OCI-LY7 (cell line): ENCODE results near the gene SFTPD. TPM values are rescaled to one million over a fixed set of nuclear protein-coding genes. Genes with fewer than 3 reads are reported as not detected.

ENCODE experiments used
- BruUV-seq: library from RNA; stranded (reverse); fragments of 400-500 nt; replicated peaks from 2 replicates; lab custom pipeline; 2021; lab: Mats Ljungman, UMichigan
- CTCF ChIA-PET: fragments of 300-600 bp; sonication (Branson Sonifier 250); formaldehyde crosslinking; loops from one replicate; lab custom pipeline; 2022; ENCODE audit warnings: antibody characterized with exemption; ENCODE audit not compliant: unreplicated experiment; lab: Charles Lee
- POLR2A ChIA-PET: fragments of 300-600 bp; sonication (Branson Sonifier 250); formaldehyde crosslinking; loops from one replicate; lab custom pipeline; 2022; ENCODE audit warnings: antibody characterized with exemption; lab: Charles Lee
- DNase-seq: peaks from one replicate; pipeline ENCODE4 v3.0.0-alpha.2; 2015; ENCODE audit warnings: low spot score
- H2AFZ ChIP-seq: fragments of 200-600 bp; sonication (generic), shearing (Covaris generic); 2 replicates; pipeline ENCODE4 v1.6.1; 2014; ENCODE audit warnings: mild to moderate bottlenecking, antibody characterized with exemption, low read length, moderate library complexity
- H3K27ac ChIP-seq: fragments of 200-600 bp; sonication (generic); 2 replicates; pipeline ENCODE4 v1.5.1; 2014; ENCODE audit warnings: mixed run types, low read depth, mild to moderate bottlenecking, moderate library complexity, low read length, inconsistent platforms; ENCODE audit not compliant: poor library complexity, severe bottlenecking
- H3K36me3 ChIP-seq: fragments of 200-600 bp; sonication (generic); 2 replicates; pipeline ENCODE4 v1.6.1; 2014; ENCODE audit warnings: mild to moderate bottlenecking, antibody characterized with exemption, low read length, moderate library complexity, mixed read lengths; ENCODE audit not compliant: insufficient read depth
- H3K4me1 ChIP-seq: fragments of 200-600 bp; sonication (generic); 2 replicates; pipeline ENCODE4 v1.5.1; 2014; ENCODE audit warnings: mild to moderate bottlenecking, low read length; ENCODE audit not compliant: insufficient read depth, poor library complexity, severe bottlenecking
- H3K4me2 ChIP-seq: fragments of 200-600 bp; sonication (generic); 2 replicates; pipeline ENCODE4 v1.6.1; 2014; ENCODE audit warnings: mild to moderate bottlenecking, low read length
- H3K4me3 ChIP-seq: fragments of 200-600 bp; sonication (generic); 2 replicates; pipeline ENCODE4 v1.5.1; 2014; ENCODE audit warnings: mild to moderate bottlenecking, low read depth, low read length; ENCODE audit not compliant: poor library complexity, severe bottlenecking
- H3K79me2 ChIP-seq: fragments of 200-600 bp; sonication (generic); 2 replicates; pipeline ENCODE4 v1.6.1; 2016; ENCODE audit warnings: low read depth, mild to moderate bottlenecking, low read length, moderate library complexity, mixed read lengths; ENCODE audit not compliant: insufficient read depth
- H3K9me2 ChIP-seq: fragments of 200-600 bp; sonication (generic); 2 replicates; pipeline ENCODE4 v1.6.1; 2016; ENCODE audit warnings: mild to moderate bottlenecking, low read length, mixed read lengths; ENCODE audit not compliant: insufficient read depth
- H3K9me3 ChIP-seq: fragments of 200-600 bp; sonication (generic); 2 replicates; pipeline ENCODE4 v1.6.1; 2014; ENCODE audit warnings: mild to moderate bottlenecking, mixed run types, low read length, mixed read lengths
- H4K20me1 ChIP-seq: fragments of 200-600 bp; sonication (generic); 2 replicates; pipeline ENCODE4 v1.6.1; 2014; ENCODE audit warnings: mild to moderate bottlenecking, antibody characterized with exemption, low read length, moderate library complexity, mixed read lengths; ENCODE audit not compliant: insufficient read depth
- CTCF ChIP-seq: fragments of 200-600 bp; sonication (generic); conservative IDR thresholded peaks from 2 replicates; pipeline ENCODE4 v1.5.1; 2014; ENCODE audit warnings: mild to moderate bottlenecking, antibody characterized with exemption, low read length, moderate library complexity, mixed read lengths
- EZH2phosphoT487 ChIP-seq: fragments of 200-600 bp; sonication (generic); IDR thresholded peaks from 2 replicates; pipeline ENCODE4 v1.6.1; 2018; ENCODE audit warnings: low read depth, borderline replicate concordance, mild to moderate bottlenecking, mixed run types, antibody characterized with exemption, low read length, moderate library complexity, mixed read lengths
- intact Hi-C: fragments of 100-400 bp; cut with micrococcal nuclease; formaldehyde crosslinking; loops from one replicate; pipeline ENCODE4 v1.10.0; 2022; ENCODE audit not compliant: unreplicated experiment
- total RNA-seq, 2 experiments: library from RNA; depleted of rRNA in 1 of 2; stranded (reverse); fragments of >200 nt in 1 of 2; shearing (Covaris generic) in 1 of 2; gene quantifications; 2 replicates each; pipeline ENCODE4 v1.2.3, GENCODE V29; 2014 to 2022

Gene SFTPD
- total RNA-seq, 2 experiments from 2014 or later = not detected

- Histone ChIP-seq H3K9me2 (no peaks in the 10 kb centered on the region), H4K20me1 (no peaks in the 10 kb centered on the region), H3K4me3 (no peak overlapping the region), H3K79me2 (no peaks in the 10 kb centered on the region), H3K4me1 (peaks cover 9% of the 10 kb centered on the region), H3K9me3 (no peaks in the 10 kb centered on the region), H3K27ac (no peak overlapping the region), H3K36me3 (no peaks in the 10 kb centered on the region), H2AFZ (no peak overlapping the region), H3K4me2 (no peak overlapping the region)
- TF ChIP-seq CTCF (no peak), EZH2phosphoT487 (no peak)
- BruUV-seq = no TSS peak
- POLR2A ChIA-PET = interaction anchor here (0.6 kb wide), 1 partner anchor 44 kb away, joined by 3 read pairs; no protein-coding TSS in a partner anchor
- no peak for DNase-seq
- intact Hi-C loops = no loop called here
- CTCF ChIA-PET = no interaction called here
Observed at GRCh38 chr10:79941146-79941545, 7.8 kb downstream of the SFTPD start.

GRCh38 chr10:79940431-79940830 lies 8.5 kb downstream of the SFTPD start:
- Histone ChIP-seq H3K4me3 (no peak overlapping the region), H3K4me2 (no peak overlapping the region), H3K79me2 (no peaks in the 10 kb centered on the region), H3K9me3 (no peaks in the 10 kb centered on the region), H4K20me1 (no peaks in the 10 kb centered on the region), H3K27ac (no peak overlapping the region), H2AFZ (no peak overlapping the region), H3K4me1 (peaks cover 9% of the 10 kb centered on the region), H3K9me2 (no peaks in the 10 kb centered on the region), H3K36me3 (no peaks in the 10 kb centered on the region)
- POLR2A ChIA-PET = no interaction called here
- intact Hi-C loops = no loop called here
- no peak for DNase-seq
- BruUV-seq = no TSS peak
- CTCF ChIA-PET = no interaction called here
- TF ChIP-seq EZH2phosphoT487 (no peak), CTCF (no peak)

GRCh38 chr10:79939969-79940368 lies 8.9 kb downstream of the SFTPD start:
- no peaks in the 10 kb centered on the region for H3K9me2 ChIP-seq
- H3K4me3 ChIP-seq = no peak overlapping the region
- intact Hi-C loops = no loop called here
- ChIA-PET CTCF (no interaction called here), POLR2A (no interaction called here)
- H3K4me2 ChIP-seq = no peak overlapping the region
- peaks cover 9% of the 10 kb centered on the region for H3K4me1 ChIP-seq
- H2AFZ ChIP-seq = no peak overlapping the region
- TF ChIP-seq CTCF (no peak), EZH2phosphoT487 (no peak)
- H3K27ac ChIP-seq = no peak overlapping the region
- BruUV-seq = no TSS peak
- no peaks in the 10 kb centered on the region for H3K79me2 ChIP-seq
- H3K36me3 ChIP-seq = no peaks in the 10 kb centered on the region
- DNase-seq = no peak
- no peaks in the 10 kb centered on the region for H3K9me3 ChIP-seq
- H4K20me1 ChIP-seq = no peaks in the 10 kb centered on the region
